Calu3 (cell line): ENCODE results near the gene HMGA1. TPM values are rescaled to one million over a fixed set of nuclear protein-coding genes. Genes with fewer than 3 reads are reported as not detected.

Experiments
- BruUV-seq: library from RNA; stranded (reverse); fragments of 400-500 nt; replicated peaks from 2 replicates; lab custom pipeline; 2021; lab: Mats Ljungman, UMichigan
- CTCF ChIA-PET: fragments of 300-600 bp; sonication (Branson Sonifier 250); formaldehyde crosslinking; loops from one replicate; lab custom pipeline; 2022; ENCODE audit warnings: antibody characterized with exemption; lab: Charles Lee
- DNase-seq: peaks from one replicate; pipeline ENCODE4 v3.0.0; 2022
- H3K27ac Mint-ChIP-seq: one replicate; pipeline ENCODE4 v1.8.0; 2022; ENCODE audit warnings: mixed read lengths; ENCODE audit not compliant: unreplicated experiment
- H3K27me3 Mint-ChIP-seq: one replicate; pipeline ENCODE4 v1.8.0; 2022; ENCODE audit warnings: mixed read lengths; ENCODE audit not compliant: unreplicated experiment
- H3K36me3 Mint-ChIP-seq: one replicate; pipeline ENCODE4 v1.8.0; 2022; ENCODE audit warnings: mild to moderate bottlenecking, moderate library complexity, mixed read lengths; ENCODE audit not compliant: insufficient read depth, unreplicated experiment
- H3K4me1 Mint-ChIP-seq: one replicate; pipeline ENCODE4 v1.8.0; 2022; ENCODE audit warnings: mild to moderate bottlenecking, low read depth, mixed read lengths; ENCODE audit not compliant: unreplicated experiment
- H3K4me3 Mint-ChIP-seq: one replicate; pipeline ENCODE4 v1.8.0; 2022; ENCODE audit warnings: mild to moderate bottlenecking, low read depth, moderate library complexity, mixed read lengths; ENCODE audit not compliant: unreplicated experiment
- H3K9me3 Mint-ChIP-seq: one replicate; pipeline ENCODE4 v1.8.0; 2022; ENCODE audit warnings: low read depth, mixed read lengths; ENCODE audit not compliant: unreplicated experiment
- CTCF ChIP-seq: fragments of 200-600 bp; IDR thresholded peaks from one replicate; pipeline ENCODE4 v1.8.0; 2022; ENCODE audit warnings: antibody characterized with exemption; ENCODE audit not compliant: unreplicated experiment
- intact Hi-C: fragments of 100-400 bp; cut with micrococcal nuclease; formaldehyde crosslinking; loops from one replicate; pipeline ENCODE4 v1.10.0; 2022; ENCODE audit not compliant: unreplicated experiment
- total RNA-seq: library from RNA; stranded (reverse); gene quantifications from 2 replicates; pipeline ENCODE4 v1.2.3, GENCODE V29; 2022

Gene HMGA1
- total RNA-seq, 1 experiment from 2014 or later, result 1,138 TPM

- no peak for DNase-seq
- no peak for TF ChIP-seq CTCF
- Mint-ChIP-seq H3K27me3 (no peaks in the 10 kb centered on the region), H3K4me1 (peaks cover 79% of the 10 kb centered on the region), H3K4me3 (no peak overlapping the region), H3K27ac (peak overlapping the region; percentile 2), H3K9me3 (no peaks in the 10 kb centered on the region), H3K36me3 (peaks cover 35% of the 10 kb centered on the region)
- TSS peak; percentile 90 for BruUV-seq
- intact Hi-C loops, result no loop called here
- CTCF ChIA-PET, result interaction anchor here (0.6 to 1.0 kb wide), 2 partner anchors 117 to 257 kb away, joined by 5 to 6 read pairs; no protein-coding TSS in a partner anchor
Measured at GRCh38 chr6:34229877-34230276, 6.8 kb upstream of the HMGA1 start.

GRCh38 chr6:34230653-34231371, 5.9 kb upstream of the HMGA1 start:
- Mint-ChIP-seq H3K4me1 (peaks cover 69% of the 10 kb centered on the region), H3K27ac (peak overlapping the region; percentile 2), H3K4me3 (no peak overlapping the region), H3K9me3 (no peaks in the 10 kb centered on the region), H3K36me3 (peaks cover 40% of the 10 kb centered on the region), H3K27me3 (no peaks in the 10 kb centered on the region)
- intact Hi-C loops, result no loop called here
- TF ChIP-seq CTCF, result no peak
- no TSS peak for BruUV-seq
- no peak for DNase-seq
- CTCF ChIA-PET, result interaction anchor here (0.6 kb wide), 1 partner anchor 197 kb away, joined by 4 read pairs; no protein-coding TSS in a partner anchor

- no TSS peak for BruUV-seq
- Mint-ChIP-seq H3K4me3 (no peak overlapping the region), H3K36me3 (peaks cover 49% of the 10 kb centered on the region), H3K27ac (no peak overlapping the region), H3K4me1 (peaks cover 60% of the 10 kb centered on the region), H3K9me3 (no peaks in the 10 kb centered on the region), H3K27me3 (no peaks in the 10 kb centered on the region)
- TF ChIP-seq CTCF, result no peak
- intact Hi-C loops, result no loop called here
- DNase-seq, result no peak
- CTCF ChIA-PET, result no interaction called here
Measured at GRCh38 chr6:34231566-34232336, 4.9 kb upstream of the HMGA1 start.

- TF ChIP-seq CTCF, result no peak
- Mint-ChIP-seq H3K27ac (no peak overlapping the region), H3K9me3 (no peaks in the 10 kb centered on the region), H3K4me3 (no peak overlapping the region), H3K27me3 (no peaks in the 10 kb centered on the region), H3K36me3 (peaks cover 51% of the 10 kb centered on the region), H3K4me1 (peaks cover 48% of the 10 kb centered on the region)
- intact Hi-C loops, result no loop called here
- CTCF ChIA-PET, result no interaction called here
- no peak for DNase-seq
- BruUV-seq, result no TSS peak
Measured at GRCh38 chr6:34232901-34233300, 3.8 kb upstream of the HMGA1 start.
